GM10847 (cell line): ENCODE results near the gene EFCAB6.

Experiments
- POLR2A ChIP-seq: IDR thresholded peaks from 2 replicates; pipeline ENCODE4 v1.6.1; 2011; ENCODE audit not compliant: insufficient read length; ENCODE audit errors: extremely low read depth

Gene EFCAB6

DNA sequence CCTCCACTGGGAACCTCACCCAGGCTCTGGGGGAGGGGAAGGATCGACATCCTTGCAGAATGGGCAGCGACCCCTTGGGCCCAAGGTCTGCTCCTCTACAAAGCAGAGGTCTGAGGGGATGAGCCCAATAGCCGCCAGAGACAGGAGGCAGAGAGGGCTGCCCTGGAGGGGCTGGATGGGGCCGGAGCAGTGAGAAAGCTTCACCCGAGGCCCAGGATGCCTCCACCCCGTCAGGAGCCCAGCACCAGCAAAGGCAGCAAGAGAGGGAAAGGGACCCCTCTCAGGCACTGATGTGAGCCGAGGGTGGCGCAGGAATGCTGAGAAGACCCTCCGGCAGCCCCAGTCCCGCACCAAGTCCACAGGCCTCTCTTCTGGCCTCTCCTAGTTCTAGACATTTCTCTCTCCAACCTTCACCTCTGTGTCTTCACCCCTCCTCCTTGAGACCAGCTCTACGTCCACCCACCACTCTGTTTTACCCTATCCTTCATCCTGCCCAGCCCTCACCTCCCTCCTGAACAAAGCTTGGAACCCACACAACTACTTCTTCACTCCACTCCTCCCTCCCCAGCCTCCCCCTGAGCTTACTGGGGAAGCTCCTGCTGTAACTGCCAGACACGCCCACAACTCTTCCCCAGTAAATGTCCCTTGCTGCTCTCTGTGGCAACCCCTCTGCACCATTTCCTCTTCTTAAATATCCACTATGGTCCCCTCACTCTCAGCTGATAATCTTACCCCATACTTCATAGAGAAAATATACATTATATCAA lies 268.4 kb downstream of the EFCAB6 start:
- no peak for TF ChIP-seq POLR2A

DNA sequence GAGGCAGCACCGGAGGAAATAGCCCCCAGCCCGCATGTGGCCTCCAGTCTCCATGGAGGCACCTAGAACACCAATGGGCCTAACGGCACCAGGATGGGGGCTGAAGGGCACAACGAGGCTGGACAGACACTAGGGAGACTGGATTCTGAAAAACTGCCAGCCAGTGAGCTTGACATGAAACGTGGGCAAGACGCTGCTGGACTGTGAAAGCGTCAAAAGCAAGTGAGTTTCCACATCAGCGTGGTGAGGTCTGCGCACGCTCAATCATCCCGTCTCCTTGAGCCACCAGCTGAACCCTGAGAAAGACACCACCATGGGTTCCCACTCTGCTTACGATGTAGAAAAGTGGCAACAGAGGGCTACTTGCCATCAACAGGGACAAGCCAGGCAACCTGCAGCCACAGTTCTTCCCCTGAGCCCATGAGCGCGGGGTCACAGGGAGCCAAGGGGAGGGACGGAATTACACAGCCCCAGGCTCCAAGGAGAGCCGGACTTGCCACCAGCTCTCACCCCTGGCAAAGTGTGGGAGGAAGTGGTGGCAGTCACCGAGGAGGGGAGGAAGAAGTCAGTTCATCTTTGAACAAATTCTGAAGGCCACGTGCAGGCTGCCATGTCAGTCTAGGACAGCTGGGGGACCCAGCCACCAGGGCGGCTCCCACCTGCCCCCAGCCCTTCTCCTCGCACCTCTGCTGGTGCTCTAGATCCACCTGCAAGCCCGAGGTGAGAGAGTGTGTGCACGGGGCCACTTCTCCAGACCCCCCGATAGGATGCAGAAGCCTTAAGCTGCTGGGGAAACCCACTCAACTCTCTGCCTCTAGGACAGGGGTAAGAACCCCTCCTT lies 269.2 kb downstream of the EFCAB6 start:
- no peak for TF ChIP-seq POLR2A

DNA sequence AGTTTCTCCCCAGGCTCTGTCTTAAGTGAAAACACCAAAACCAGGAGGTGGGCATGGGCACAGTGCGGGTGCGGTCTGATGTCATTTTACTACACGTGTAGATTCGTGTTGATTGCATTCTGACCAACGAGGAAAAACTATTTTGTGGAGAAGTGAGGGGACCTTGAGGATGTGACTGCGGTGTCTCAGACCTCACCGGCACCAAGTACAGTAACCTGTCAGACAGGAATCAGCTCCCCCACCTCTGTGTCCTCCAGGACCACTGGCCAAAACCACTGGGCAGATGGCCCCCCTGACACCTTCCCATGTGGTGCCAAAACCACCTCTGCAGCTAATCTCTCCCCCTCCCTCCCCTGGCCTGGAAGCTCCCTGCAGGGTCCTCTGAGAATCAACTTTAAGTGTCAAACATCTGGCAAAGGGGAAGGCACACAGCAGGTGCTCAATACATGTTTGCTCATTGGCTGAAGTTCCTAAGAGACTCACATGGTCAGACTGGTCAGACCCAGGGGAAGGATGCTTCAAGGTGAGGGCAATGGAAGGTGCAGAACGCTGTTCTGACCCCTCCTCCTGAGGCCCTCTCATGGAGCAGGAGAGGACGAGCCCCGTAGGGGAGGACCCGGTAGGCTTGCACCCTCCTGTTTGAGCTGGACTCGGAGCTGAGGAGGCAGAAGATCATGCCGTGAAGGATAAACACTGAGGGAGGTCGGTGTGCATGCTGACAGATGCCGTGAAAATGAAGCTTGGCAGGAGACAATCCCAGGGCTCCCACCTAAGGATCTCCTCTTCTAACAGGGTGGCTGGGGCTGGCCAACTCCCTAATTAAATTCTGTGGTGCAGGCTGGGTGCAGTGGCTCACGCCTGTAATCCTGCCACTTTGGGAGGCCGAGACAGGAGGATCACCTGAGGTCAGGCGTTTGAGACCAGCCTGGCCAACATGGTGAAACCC lies 270.4 kb downstream of the EFCAB6 start:
- TF ChIP-seq POLR2A, result no peak

DNA sequence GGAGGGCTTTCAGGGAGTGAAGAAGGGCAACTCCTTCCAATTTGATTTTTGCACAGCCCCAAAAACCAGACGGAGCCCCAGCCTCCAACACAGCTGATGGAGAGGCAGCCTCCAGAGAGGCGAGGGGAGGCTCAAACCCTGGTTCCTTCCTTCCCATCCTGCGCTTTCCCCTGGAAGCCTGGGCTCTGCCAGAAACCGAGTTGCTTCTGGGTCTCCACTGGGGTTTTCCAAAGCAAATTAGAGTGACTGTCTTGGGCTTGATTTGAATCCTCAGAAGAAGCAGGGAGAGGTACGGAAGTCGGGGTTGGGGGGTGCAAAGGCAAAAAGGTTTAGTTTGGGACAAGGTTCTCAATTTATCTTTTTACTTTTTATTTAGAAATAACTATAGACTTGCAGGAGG lies 271.1 kb downstream of the EFCAB6 start:
- no peak for TF ChIP-seq POLR2A

DNA sequence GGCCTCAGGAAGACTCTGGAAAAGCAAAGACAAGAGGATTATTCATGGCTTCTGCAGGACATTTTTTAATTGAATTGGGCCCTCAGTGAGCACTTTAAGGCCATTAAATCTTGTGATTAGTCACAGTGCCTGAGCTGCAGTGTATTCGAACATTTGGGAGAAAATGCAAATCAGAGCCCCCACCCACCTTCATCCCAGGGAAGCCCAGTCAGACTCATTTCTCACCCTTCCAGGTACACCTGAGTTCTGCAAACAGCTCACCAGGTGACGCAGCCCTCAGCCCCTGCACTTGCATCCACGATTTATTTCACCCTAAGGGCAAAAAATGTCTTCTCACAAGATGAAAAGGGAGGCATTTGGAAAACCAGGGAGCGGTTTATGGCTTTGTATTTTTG lies 271.6 kb downstream of the EFCAB6 start:
- no peak for TF ChIP-seq POLR2A

DNA sequence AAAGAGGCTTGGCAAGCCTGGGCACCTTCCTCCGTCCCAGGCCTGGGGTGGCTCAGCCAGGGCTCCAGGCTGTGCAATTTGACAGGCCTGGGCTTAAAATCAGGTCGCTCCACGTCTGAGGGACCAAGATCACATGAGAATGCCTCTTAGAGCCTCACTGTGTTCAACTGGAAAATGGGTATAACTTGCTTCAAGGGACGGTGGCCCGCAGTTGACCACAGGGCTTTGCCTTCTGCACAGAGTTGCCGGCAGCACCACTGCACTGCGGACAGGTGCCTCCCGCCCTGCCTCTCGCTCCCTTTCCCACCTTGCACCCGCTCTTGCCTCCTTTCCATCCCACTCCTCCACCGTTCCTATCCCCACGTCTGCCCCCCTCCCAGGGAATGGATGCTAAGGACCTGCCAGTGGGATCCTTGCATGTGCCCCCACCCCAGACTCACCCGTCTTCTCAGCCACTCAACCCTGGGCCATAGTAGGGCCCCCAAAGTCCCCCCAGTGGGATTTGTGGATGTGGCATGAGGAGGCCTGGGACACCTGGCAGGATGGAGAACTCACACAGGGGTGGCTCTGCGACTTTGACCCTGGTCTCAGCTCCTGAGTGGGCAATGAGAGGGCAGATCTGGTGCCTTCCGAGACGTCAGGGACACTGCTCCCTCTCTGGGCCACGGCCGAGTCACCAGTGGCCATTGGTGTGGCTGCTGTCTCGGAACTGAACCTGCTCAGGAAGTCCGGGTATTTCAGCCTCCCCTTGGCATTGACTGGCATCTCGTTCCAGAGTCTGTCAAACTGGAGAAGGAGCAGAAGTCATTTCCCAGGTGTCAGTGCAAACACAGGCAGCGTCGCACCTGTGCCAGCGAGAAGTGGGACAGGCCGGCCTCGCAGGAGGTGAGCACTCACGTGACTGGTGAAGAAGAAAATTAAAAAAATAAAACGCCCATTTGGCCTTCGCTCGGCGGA lies 272.3 kb downstream of the EFCAB6 start:
- TF ChIP-seq POLR2A, result no peak

DNA sequence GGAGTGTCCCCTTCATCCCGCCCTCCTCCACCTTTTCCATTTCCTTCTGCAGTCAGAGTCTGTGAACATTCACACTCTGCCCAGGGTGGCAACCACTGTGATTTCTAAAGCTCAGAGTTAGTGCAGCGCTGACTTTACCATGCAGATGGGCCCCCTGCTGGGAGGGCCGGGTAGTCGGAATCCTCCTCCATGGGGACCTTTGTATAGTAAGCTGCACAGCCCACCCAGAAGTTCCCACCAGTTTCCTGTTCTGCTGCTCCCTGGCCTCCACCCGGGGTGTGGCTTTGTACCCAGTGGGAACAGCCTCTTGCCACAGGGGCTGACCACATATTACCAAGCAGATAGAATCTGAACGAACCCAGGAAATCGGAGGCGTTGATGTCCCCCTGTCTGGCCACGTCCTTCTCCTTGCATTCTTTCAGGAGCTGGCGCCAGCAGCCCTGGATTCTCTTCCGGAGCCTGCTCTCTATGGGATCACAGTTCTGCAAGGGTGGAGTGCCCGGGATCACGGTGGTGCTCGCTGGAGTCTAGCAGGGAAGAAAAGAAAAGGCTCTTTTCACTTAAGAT lies 275.0 kb downstream of the EFCAB6 start:
- no peak for TF ChIP-seq POLR2A

DNA sequence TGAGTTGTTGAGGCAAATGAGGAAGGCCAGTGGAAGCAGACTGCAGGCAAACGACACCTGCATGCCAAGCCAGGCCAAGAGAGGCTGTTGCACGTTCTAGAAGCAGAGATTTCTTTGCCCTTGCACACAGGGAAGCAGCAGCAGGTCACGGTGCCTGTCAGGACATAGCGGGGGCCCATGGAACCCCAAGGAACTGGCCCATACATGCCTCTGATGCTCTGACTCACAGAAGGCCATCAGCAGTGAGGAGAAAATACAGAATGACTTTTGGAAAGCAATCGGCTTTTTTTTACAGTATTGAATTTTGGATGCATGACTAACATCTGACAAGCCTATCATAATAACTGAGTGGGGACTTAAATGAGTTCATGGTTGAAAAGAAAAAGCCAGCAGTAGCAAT lies 276.4 kb downstream of the EFCAB6 start:
- no peak for TF ChIP-seq POLR2A

DNA sequence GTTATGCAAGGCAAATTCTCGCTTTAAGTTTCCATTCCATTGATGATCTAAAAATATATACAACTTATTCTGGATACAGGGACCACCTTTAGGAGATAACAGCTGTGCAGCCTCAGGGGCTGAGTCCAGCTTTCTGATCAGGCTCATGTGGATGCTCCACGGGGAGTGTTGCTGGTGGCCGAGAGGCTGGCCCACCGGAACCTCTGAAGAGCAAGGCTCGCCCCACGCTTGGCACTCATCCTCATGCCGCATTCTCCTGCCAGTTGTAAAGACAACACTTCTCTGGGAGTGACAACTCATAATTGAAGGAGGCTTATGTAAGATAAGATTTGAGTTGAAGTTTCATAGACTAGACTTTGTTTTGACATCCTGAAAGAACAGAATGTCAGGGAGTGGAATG lies 276.8 kb downstream of the EFCAB6 start:
- TF ChIP-seq POLR2A, result no peak

DNA sequence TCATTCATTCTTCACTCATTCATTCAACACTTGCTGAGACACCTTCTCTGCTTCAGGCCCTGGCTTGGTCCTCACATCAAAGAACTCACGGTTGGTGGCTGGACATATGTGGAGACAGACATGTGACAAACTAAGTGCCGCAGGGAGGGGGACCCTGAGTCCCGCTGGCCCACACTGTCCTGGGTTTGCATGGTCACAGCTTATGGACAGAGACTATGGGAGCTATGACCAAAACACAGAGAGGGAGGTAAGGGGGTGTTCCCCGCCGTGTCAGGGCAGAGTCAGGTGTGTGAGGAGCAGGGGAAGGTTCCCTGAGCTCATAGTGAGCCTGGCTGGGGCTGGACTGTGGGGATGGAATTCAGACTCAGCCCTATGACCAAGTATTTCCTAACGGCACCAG lies 277.2 kb downstream of the EFCAB6 start:
- TF ChIP-seq POLR2A, result no peak

DNA sequence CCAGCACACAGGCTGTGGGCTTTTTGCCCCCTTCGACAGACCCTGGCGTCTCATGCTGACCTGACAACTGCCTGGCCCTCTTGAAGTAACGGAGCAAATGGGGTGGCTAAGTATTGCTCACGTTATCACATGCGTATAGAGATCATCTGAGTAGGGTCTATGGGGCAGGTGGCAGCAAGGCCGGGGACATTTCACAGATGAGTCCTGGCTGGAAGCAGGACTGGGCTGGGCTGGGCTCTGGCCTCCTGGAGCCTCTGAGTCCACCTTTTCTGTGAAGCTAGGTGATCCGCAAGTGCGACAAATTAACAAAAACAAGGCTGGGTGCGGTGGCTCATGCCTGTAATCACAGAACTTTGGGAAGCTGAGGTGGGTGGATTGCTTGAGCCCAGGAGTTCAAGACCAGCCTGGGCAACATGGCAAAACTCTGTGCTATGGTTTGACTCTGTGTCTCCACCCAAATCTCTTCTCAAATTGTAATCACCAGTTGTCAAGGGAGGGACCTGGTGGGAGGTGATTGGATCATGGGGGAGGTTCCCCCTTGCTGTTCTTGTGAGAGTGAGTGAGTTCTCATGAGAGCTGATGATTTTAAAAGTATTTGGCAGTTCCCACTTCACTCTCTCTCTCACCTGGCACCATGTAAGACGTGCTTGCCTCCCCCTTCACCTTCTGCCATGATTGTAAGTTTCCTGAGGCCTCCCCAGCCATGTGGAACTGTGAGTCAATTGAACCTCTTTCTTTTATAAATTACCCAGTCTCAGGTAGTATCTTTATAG lies 278.3 kb downstream of the EFCAB6 start:
- no peak for TF ChIP-seq POLR2A

DNA sequence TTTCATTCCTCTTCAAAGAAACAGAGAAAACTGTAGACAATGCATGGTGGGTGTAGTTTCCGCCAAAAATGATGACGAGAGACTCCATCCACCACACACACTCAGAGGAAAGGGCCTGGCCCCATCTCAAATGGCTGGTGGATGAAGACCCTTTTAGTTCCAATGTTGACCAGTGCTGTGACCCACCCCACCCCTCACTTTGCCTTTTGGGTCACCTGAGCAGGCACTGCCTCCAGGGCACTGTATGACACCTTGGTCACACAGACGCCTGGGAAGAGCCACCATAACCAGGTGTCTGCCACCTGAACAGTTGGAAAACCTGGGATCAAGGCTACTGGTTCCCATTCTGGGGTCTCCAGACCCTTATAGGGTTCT lies 279.0 kb downstream of the EFCAB6 start:
- no peak for TF ChIP-seq POLR2A

DNA sequence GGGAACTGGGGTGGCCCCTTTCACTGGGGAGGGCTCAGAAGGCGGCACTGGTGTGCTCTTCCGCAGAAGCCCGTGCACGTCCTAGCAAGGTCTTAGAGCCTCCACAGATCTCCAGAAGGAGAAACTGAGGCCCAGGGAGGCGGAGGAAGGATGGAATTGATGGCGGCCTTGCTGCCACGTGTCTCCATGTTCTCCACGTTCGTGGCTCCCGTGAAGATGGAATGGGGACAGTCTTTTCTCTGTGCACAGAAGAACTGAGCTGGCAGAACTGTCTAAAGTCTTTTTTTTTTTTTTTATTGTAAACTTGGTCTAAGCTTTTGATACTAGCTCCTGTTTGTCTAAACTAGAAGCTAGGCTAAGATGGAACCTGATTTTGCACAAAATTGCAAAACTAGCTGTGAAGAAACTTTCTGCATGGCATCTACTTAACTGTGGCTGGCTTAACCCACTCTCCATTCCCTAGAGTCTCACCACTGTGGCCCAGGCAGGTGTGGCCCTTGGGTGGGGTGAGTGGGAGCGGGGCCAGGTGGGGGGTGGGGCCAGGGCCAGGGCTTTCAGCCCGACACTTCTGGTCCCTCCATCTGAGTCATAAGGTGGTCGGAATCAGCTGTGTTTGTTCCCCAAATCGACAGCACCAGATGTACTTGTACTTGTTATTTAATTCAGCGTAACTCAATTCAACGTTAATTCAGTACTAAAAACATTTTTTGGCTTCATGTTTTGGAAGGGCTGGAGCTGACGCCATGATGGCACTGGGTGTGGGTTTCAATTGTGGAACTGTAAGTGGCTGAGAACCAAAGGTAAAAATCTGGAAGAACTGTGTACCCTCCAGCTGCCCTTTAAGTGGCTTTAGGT lies 279.6 kb downstream of the EFCAB6 start:
- TF ChIP-seq POLR2A, result no peak

DNA sequence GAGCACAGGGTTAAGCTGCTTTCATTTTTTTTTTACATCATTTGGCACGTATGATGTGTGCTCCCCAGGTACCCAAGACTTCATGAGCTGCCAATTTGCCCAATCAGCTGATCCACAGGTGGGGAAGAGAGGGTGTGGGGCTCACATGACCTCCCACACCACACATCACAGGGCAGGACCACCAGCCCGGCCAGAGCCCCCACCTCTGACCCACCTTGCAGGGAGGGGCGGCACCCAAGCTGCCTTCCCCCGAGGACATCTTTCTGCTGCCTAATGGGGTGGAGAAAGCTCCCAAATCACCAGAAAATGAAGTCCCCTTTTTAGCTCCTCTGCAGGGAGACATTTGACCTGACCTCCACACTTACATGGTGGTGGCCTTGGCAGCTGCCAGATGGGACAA lies 280.5 kb downstream of the EFCAB6 start:
- no peak for TF ChIP-seq POLR2A
